Ureter (tissue), 1 donor: ENCODE measurements around the gene FBXO17. TPM values are rescaled to one million over a fixed set of nuclear protein-coding genes. Genes with fewer than 3 reads are reported as not detected.
A peak's percentile ranks its signal among the peaks of the same experiment; 100 is the strongest.
"Not testable (repeated sequence)": the region's sequence is repeated elsewhere in the genome, so short reads cannot be mapped to it uniquely, and the experiment has no call there.

ENCODE experiments used
- DNase-seq: peaks from one replicate; pipeline ENCODE4 v3.0.0-alpha.2; 2020; ENCODE audit warnings: low spot score
- total RNA-seq: library from RNA; stranded (reverse); gene quantifications from one replicate; pipeline ENCODE4 v1.2.4, GENCODE V29; 2023
- donor health status: DM: yes; HTN: yes; CAD: no.

Gene FBXO17
- total RNA-seq, 1 donor from 2014 or later, result 14.9 TPM

DNA sequence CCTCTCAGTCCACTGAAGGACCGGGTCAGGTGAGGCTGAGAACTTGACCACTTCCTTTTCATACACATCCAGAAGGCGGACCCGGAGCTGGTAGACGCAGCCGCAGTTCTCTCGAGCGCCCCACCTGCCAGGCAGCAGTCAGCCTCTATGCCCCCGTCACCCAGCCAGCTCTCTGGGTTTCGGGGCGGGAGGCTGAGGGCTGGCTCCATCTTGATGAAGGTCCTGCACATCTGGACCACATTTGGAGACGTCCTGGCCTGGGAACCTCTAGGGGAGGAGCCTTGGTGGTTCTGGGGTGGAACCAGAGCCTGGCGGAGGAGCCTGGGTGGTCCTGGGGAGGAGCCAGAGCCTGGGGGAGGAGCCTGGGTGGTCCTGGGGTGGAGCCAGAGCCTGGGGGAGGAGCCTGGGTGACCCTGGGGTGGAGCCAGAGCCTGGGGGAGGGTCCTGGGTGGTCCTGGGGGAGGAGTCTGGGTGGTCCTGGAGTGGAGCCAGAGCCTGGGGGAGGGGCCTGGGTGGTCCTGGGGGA is 30.5 kb downstream of the FBXO17 start:
- no peak for DNase-seq

DNA sequence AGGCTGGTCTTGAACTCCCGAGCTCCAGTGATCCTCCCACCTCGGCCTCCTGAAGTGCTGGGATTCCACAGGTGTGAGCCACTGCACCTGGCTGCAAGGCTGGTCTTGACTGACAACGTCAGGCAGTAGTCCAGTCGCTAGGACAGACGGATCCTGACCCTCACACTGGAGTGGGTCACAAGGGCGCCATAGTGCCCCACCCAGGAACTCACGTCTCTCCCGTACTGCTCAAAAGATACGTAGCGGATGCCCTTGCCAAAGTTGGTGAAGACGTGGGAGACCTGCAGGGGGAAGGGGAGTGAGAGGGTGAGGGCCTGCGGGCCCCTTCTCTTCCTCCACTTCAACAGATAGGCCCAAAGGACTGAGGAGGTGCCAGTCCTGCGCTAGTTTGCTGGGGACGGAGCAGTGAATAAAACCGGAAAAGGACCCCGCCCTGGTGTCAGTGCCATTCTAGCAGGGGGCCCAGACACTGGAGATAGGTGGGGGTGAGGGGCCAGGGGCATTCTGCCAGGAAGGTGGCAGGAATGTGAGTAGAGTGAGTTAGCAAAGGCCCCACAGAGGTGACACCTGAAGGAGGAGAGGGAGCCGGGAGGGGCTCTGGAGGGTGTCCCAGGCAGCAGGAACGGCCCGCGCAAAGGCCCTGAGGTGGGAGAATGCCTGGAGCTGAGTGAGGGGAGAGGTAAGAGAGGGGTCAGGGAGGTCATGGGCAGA is 32.9 kb downstream of the FBXO17 start:
- DNase-seq, result no peak

DNA sequence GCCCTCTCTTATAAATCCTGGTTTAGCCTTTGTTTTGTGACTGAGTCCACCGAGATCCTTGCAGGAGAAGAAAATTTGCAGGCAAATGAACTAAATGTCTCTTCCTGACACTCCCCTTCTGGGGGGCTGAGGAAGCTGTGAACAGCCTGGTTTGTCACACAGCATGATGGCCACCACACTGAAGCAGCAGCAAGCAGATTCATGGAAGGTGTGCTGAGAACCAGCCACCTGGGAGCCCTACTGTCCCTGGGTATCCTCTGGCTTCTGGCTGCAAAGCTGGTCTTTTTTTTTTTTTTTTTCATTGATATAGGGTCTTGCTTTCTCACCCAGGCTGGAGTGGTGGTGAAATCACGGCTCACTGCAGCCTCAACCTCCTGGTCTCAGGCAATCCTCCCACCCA is 33.6 kb downstream of the FBXO17 start:
- DNase-seq, result no peak

DNA sequence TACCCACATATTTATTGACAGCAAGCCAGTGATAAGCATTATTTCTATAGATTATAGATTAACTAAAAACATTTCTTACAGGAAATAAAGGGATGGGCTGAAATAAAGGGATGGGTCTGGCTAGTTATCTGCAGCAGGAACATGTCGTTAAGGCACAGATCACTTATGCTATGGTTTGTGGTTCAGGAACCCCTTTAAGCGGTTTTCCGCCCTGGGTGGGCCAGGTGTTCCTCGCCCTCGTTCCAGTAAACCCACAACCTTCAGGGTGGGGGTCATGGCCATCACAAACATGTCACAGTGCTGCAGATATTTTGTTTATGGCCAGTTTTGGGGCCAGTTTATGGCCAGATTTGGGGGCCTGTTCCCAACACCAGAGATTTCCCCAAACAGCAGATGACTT is 34.1 kb downstream of the FBXO17 start:
- not testable (repeated sequence) for DNase-seq

DNA sequence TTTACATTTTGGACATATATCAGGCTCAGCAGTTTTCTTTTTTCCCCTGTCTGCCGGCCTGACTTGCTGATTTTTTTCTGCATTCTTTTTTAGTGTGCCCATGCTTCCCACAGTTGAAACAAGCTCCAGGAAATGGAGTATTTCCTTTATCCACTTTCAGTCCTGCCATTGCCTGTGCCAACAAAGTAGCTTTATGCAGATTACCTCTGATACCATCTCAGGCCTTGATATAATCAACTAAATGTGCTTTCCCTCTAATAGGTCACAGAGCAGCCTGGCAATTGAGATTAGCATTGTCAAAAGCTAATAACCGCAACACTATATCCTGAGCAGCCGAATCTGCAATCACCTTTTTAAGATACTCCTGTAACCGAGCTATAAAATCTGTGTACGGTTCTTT is 35.6 kb downstream of the FBXO17 start:
- no peak for DNase-seq

DNA sequence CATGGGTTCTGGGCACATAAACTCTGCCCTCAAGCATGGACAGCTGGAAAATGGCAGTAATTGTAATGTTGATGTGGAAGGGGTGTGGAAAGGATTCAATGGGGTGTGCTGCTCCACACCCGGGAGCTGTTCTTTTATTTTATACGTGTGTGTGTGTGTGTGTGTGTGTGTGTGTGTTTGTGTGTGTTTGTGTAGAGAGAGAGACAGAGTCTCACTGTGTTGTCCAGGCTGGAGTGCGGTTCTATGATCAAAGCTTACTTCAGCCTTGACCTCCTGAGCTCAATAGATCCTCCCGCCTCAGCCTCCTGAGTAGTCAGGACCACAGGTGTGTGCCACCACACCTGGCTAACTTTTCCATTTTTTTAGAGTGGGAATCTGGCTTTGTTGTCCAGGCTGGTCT is 42.0 kb downstream of the FBXO17 start:
- no peak for DNase-seq

DNA sequence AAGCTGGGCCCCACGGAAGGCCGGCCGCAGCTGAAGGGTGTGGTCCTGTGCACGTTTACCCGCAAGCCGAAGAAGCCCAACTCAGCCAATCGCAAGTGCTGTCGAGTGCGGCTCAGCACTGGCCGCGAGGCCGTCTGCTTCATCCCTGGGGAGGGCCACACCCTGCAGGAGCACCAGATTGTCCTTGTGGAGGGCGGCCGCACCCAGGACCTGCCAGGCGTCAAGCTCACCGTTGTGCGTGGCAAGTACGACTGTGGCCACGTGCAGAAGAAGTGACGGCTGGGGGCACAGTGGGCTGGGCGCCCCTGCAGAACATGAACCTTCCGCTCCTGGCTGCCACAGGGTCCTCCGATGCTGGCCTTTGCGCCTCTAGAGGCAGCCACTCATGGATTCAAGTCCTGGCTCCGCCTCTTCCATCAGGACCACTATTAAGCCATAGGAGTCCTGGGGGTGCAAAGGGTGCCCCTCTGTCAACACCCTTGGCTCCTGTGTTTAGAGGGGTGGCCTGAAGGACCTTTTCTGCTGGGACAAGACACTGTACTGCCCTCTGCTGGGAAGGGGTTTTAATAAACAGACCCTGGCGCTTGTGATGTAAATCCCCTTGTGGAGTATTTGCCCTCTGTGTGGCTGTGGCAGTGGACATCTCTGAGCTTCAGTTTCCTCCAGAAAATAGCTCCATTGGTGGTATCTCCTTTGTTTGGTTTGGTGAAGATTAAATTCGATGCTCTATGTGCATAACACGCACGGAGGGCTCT is 42.9 kb downstream of the FBXO17 start:
- DNase-seq, result no peak

DNA sequence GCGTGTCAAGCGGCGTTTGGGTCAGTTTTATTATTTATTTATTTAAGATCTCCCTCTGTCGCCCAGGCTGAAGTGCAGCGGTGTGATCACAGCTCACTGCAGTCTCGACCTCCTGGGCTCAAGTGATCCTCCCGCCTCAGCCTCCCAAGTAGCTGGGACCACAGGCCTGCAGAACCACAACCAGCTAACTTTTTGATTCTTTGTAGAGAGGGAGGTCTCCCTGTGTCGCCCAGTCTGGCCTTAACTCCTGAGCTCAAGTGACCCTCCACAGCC is 44.1 kb downstream of the FBXO17 start:
- no peak for DNase-seq

DNA sequence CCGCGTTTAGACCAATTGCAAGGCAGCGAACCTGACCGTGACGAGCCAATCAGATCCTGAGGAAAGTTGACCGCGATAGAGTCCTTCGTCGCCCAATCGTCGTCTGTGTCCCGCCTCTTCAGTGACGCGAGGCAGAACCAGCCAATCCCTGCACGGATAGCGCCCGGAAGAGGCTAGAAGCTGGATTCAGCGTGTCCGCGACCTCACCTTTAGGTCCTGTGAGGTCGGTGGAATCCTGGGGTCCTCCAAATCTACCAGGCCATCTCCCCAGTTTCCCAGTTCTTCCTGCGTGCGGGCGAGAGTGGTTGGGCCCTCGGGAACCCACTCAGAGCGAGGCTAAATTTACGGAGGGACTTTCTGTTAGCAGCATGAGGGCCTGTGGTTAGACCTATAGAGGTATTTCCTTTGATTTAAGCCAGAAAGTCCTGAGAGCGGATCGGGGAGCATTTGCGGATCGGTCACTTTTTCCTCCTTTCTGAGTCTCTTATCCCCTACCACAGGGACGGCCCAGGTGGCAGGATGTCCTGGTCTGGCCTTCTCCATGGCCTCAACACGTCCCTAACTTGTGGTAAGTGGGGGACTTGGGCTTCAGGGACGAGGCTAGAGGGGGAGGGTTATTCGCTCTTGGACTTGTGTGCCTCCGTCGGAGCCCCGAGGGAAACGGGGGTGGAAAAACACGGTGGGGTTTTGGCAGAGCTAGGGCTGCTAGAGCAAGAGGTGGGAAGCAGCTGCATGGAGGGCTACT is 44.6 kb downstream of the FBXO17 start, which contains the start of gene MRPS12:
Gene MRPS12 (plus strand): TSS at position 169 of the 745 bp plus-strand sequence. CDS start 351 bp downstream, at position 520.
- peak; percentile 99 for DNase-seq

DNA sequence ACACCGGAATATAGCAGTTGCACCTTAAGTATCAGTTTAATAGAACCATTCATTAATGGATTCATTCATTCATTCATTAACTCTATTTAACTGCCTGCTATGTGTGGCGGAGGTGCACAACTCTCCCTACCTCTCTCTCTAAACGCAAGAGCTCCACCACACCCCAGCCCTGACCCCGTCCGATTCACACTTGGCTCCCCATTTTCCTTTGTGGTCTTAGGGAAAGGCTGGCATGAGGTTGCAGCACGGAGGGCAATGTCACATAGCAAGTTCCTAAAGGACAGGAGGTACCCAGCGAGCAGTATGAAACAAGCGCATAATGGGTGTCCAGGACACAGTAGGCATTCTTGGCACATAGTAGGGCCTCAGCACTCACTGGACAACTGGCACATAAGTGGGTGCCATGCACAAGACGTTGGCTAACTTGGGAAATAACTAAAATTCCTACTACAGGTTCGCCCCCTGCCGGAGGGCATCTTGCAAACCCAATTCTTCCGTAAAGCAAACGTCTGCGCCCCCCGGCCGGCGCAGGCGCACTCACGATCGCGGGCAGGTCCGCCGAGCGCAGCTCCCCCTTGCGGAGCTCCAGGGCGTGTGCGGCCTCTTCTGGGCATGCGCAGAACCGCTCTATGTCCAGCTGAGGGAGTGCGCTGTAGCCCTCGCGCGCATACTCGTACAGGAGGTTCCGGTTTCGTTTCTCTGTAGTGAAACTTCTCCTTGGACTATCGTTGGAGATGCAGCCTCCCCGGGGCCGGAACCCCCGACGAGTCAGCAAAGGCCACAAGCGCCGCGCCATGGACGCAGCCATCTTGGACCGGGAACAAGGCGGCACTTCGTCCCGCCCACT is 45.4 kb downstream of the FBXO17 start, which contains the start of gene SARS2:
Gene SARS2 (minus strand): TSS at position 835 of the 847 bp plus-strand sequence. CDS start 27 bp downstream, at position 808.
- peak; percentile 93 for DNase-seq

DNA sequence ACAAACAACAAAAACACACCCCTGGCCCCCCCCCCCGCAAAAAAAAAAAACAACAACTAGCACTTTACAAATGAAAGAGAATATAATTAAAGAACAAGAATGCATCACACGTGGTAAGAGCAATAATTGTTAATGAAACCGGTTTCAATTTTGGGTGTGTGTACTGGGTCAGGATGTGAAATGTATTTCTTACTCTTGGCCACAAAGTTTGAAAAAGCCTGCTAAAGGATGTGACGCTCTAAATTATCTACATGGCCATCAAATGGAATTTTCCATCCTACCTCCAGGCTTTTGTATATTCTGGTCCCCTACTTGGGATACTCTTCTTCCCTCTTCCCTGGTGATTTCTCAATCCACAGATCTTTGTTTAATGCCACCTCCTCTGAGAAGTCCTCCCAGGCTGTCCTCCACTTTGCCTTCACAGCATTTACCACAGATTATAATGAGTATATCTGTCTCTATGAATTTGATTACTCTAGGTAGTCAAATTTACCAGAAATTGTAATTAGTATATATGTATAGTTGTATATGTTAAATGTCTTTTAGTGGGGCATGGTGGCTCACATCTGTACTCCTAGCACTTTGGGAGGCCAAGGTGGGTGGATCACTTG is 47.0 kb downstream of the FBXO17 start:
- DNase-seq, result no peak

DNA sequence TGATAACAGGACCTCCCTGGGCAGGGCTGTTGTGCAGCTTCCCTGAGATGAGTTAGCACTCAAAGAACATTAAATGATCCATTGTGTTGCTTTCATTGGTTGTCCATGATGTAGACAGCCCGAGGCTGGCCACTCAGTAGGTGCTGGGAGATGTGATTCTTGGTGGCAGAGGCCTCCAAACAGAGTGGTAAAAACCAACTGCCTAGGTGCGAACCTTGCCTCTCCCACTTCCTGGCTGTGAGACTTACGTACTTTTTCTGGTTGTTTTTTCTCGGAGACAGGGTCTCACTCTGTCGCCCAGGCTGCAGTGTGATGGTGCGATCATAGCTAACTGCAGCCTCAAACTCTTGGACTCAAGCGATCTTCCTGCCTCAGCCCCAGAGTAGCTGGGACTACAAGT is 51.2 kb downstream of the FBXO17 start:
- DNase-seq, result no peak

DNA sequence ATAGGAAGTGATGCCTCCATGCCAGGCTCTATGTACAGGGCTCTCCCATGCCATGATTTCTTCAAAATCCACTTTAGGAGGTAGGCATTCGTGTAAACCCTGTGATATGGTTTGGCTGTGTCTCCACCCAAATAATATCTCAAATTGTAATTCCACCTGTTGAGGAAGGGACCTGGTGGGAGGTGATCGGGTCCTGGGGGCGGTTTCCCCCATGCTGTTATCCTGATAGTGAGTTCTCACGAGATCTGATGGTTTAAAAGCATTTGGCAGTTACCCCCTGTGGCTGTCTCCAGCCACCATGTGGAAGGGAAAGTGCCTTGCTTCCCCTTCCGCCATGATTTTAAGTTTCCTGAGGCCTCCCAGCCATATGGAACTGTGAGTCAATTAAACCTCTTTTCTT is 53.1 kb downstream of the FBXO17 start:
- no peak for DNase-seq

DNA sequence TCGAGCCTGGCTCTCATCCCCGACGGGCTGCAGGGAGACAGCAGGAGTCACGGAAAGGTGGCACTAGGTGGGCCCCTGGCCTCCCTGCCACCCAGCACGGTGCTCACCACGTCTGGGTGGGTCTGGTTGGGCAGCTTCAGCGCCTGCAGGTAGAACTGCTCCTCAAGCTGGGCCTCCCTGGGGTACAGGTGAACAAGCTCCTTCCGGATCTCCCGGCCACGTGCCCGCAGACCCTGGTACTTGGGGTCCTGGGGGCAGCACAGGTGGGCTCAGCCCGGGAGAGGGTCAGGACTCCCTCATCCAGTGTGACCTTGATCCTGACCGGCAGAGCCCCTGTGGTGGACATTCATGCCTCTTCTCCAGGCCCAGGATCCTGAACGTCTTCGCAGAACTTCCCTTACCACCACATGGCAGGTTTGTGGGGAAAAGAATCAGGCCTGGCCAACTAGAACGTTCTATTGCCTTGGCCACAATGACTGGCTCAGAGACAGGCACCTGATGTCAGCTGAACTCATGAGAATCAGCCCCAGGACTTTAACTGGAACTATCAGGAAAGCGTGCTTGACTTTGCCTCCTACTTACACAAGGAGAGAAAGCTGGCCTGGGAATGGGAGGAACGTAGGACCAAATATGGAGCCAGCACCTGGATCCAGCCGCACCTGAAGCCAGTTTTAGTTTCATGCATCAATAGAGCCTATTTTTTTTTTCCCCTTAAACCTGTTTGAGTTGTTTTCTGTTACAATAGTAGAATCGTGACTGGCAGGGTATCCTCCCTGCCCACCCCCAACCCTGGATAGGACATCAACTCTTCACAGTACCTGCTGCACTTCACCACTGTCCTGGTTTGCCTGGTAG is 53.9 kb downstream of the FBXO17 start:
- DNase-seq, result no peak

DNA sequence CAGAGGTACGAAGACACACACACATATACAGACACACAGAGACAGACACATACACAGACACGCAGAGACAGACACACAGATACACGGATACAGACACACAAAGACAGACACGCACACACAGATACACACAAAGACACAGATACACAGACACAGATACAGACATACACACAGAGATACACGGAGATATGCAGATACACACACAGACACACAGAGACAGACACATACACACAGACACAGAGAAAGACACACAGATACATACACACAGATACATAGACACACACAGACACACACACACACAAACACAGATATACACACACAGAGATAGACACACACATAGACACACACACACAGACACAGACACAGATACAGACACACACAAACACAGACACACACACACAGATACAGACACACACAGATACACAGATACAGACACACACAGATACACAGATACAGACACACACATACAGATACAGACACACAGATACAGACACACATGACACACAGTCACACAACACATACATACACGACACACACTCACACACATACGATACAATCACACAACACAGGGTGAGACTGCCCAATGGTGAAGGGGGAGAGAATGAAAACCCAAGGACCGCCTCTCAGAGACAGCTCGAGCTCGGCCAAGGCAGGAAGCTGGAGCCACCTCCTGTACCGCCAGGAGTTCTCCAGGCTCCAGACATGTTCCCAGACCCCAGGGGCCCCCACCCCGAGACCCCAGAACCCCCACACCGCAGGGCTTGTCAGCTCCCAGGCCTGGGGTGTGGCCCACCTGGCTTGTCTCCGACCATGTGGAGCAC is 54.7 kb downstream of the FBXO17 start:
- DNase-seq, result no peak

DNA sequence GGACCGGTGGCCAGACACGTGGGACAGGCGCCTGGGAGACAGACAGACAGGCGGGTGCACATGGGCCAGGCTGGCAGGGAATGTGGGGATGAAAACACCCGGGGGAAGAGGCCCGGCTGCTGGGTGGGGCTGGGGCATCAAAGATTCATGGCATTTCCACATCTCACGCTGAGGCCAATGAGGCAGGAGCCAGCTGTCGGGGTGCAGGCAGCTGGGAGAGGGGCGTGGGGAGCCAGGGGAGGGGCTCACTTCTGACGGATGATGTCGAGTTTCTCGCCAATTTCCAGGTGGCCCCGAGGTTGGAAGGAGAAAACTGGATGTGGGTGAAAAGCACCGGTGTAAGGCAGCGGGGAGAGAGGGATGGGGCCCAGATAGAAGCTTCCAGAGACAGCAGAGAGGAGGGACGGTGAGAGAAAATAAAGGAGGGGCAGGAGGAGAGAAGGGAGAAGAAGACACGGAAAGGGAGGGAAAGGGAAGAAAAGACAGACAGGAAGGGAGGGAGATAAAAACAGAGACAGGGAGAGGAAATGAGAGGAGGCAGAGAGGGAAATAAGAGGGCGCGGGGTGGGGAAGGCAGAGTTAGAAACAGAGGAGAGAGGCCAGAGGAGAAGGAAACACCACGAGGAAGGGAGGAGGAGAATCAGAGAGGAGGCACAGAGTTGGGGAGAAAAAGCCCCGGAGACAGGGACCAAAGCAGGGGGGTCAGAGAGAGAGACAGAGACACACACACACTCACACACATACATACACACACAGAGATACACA is 55.5 kb downstream of the FBXO17 start:
- no peak for DNase-seq

DNA sequence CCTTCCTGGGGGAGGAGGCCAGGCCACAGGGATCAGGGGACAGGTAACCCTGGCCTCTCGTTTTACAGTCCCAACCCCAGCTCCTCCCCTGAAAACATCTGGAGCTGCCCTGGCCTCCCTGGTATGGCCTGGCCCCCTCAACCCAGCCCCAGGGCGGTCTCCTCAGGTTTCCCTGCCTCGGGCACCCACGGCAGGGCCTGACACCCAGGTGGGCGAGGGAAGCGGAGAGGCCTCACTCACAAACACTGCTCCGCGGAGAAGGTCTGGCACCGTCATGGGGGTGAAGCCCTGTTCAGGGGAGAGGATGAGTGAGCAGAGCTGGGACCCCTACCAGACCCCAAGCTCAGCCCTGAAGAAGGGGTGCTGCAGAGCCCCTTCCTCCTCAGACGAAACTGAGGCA is 57.0 kb downstream of the FBXO17 start:
- no peak for DNase-seq

DNA sequence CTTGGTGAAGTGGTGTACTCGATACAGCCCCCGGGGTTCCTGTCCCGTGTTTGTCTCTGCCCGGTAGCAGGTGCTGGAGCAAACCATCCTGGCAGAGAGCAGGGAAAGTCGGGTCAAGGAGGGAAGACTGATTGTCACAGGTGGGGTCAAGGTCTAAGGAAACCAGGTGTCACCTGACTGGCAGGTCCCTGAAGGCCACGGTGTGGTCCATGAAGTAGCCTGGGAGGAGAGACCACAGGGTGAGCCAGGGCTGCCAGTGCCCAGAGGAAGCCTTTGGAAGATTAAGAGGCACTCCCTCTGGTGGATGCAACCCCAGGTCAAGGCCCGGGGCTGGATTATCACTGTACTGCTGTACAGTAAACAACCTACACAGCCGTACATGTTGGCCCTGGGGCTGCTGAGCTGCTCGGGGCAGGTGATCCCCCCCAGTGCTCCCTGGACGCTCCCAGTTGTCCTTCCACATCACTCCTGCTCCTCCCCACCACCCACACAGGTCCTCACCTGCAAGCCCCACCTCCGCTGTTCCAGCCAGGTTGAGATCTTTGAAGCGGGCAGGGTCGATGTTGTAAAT is 57.5 kb downstream of the FBXO17 start:
- DNase-seq, result no peak
